ENCODE data around the gene CLDND2. TPM values are rescaled to one million over a fixed set of nuclear protein-coding genes. Genes with fewer than 3 reads are reported as not detected.
A peak's percentile ranks its signal among the peaks of the same experiment; 100 is the strongest.

The CLDND2 gene
- total RNA-seq, 4 donors from 2014 or later, result not detected

DNA sequence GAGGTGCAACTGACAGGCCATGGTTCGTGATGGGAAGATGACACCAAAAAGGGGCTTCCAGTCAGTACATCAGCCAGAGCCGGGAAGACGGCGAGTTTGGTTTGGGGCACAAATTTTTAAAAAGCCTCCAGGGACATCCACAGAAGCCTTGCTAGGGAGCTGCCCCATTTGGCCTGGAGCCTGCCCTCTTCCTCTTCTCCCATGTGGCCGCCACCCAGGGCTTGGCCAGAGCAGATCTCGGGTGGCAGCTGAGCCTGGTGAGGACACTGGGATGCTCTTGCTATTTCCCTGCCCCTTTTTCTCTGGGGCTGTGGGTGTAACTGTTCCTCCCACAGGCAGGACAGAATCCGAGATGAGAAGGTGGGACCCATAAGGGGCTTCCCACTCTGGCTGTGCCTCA is 10.9 kb downstream of the CLDND2 start:
- no peak for TF ChIP-seq EP300 (IDR thresholded peaks at IDR 0.05)
- TF ChIP-seq, protein P1, sequence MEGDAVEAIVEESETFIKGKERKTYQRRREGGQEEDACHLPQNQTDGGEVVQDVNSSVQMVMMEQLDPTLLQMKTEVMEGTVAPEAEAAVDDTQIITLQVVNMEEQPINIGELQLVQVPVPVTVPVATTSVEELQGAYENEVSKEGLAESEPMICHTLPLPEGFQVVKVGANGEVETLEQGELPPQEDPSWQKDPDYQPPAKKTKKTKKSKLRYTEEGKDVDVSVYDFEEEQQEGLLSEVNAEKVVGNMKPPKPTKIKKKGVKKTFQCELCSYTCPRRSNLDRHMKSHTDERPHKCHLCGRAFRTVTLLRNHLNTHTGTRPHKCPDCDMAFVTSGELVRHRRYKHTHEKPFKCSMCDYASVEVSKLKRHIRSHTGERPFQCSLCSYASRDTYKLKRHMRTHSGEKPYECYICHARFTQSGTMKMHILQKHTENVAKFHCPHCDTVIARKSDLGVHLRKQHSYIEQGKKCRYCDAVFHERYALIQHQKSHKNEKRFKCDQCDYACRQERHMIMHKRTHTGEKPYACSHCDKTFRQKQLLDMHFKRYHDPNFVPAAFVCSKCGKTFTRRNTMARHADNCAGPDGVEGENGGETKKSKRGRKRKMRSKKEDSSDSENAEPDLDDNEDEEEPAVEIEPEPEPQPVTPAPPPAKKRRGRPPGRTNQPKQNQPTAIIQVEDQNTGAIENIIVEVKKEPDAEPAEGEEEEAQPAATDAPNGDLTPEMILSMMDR (IDR thresholded peaks at IDR 0.05), result no peak
- TF ChIP-seq POLR2A (IDR thresholded peaks at IDR 0.05), result no peak
- peaks cover 0 to 1% (median 0%) of the 10 kb centered on the region in 3 donors for H3K36me3 ChIP-seq
- peaks cover 0 to 21% (median 6%) of the 10 kb centered on the region in 4 donors for H3K4me1 ChIP-seq
- no peaks in the 10 kb centered on the region for H3K9me3 ChIP-seq
- 76 to 84% methylated on average over 7 of the region's 7 CpGs for WGBS, 2 donors
- no peak for DNase-seq (ENCODE audit: low spot score in 2 of 2)
- no peak overlapping the region for H3K27ac ChIP-seq
- no peaks in the 10 kb centered on the region for H3K27me3 ChIP-seq
- no peak overlapping the region for H3K4me3 ChIP-seq

DNA sequence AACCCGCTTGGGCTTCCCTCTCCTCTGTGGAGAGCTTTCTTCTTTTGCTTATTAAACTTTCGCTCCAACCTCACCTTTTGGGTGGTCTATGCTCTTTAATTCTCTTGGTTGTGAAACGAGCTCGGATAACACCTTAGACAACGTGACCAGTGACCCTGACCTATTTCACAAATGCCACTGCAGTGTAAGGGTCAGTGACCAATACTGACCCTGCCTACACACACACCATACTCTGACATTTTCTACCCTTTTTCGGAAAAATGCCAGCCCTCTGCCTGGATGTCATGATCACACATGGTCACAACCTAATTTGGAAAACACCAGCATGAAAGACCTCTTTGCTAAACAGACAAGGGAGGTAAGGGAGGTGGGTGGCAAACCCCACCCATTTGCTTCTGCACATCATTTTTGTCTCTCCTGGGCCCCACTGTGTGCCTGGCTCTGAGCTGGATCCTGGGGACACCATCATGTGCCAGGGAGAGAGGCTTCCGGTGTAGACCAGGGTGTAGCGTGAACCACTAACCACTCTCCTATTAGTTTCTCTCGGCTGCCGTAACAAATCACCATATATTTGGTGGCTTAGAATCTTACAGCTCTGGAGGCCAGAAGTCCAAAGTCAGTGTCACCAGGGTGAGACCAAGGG is 12.5 kb downstream of the CLDND2 start:
- DNase-seq (ENCODE audit: low spot score in 2 of 2), result no peak
- Histone ChIP-seq H3K36me3 (peaks cover 2 to 16% (median 4%) of the 10 kb centered on the region in 3 donors), H3K4me3 (no peak overlapping the region), H3K4me1 (peaks cover 0 to 12% (median 6%) of the 10 kb centered on the region in 4 donors), H3K9me3 (no peaks in the 10 kb centered on the region), H3K27ac (no peak overlapping the region), H3K27me3 (no peaks in the 10 kb centered on the region)
- WGBS, 2 donors, result 93 to 95% methylated on average over 10 of the region's 10 CpGs
- TF ChIP-seq, protein P1 (IDR thresholded peaks at IDR 0.05), result no peak
- TF ChIP-seq EP300 (IDR thresholded peaks at IDR 0.05), result no peak
- TF ChIP-seq POLR2A (IDR thresholded peaks at IDR 0.05), result no peak

DNA sequence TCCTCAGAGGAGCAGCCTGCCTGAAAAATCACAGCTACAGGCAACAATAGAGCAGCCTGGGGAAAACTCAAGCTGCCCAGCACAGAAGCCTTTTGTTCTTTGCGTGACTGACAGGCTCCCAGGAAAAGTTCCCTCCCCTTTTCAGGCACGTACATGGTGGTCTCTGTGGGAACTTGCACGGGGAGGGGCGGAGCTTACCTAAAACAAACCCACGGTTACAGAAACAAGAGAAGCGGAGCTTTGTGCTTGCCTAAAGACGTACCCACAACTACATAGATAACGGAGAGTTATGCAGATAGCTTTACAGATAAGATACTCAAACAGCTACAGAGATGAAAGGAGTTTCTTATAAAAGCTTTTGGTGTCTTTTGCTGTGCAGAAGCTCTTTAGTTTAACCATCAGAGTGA is 14.1 kb downstream of the CLDND2 start:
- 18 to 27% methylated on average over 8 of the region's 8 CpGs for WGBS, 2 donors
- peak in 1 of 2 donors; percentile 20 for TF ChIP-seq POLR2A (IDR thresholded peaks at IDR 0.05)
- TF ChIP-seq EP300 (IDR thresholded peaks at IDR 0.05), result no peak
- TF ChIP-seq, protein P1 (IDR thresholded peaks at IDR 0.05), result no peak
- H3K27ac ChIP-seq, result peak overlapping the region; percentile 51 to 83 (median 68)

DNA sequence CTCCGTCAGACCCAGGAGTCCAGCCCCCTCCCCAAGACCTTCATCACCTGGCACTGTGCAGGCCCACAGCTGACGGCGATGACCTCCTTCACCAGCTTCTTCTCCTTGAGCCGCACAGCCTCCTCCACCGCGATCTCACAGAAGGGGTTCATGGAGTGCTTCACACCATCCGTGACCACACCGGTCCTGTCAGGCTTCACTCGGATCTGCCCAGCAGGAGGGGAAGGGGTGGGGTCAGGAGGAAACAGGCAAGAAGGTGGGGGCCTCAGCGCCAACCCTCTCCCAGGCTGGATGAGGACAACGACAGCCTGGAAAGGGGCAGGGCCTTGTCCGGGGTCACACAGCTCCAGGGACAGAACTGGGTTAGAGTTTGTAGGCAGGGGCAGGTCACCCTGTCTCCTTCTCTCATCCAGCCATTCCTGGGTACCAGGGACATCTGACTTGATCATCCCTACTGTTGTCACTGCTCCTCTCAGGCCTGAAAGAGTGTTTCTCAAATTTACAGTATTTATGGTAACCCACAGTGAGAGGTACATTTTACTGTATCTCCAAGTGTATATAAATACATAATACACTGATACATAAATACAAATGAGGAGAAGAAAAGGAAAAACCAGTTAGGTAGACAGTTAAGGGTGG is 14.6 kb downstream of the CLDND2 start:
- TF ChIP-seq POLR2A (IDR thresholded peaks at IDR 0.05) (no peak), EP300 (IDR thresholded peaks at IDR 0.05) (no peak)
- TF ChIP-seq, protein P1 (IDR thresholded peaks at IDR 0.05), result no peak
- WGBS, 2 donors, result 48 to 50% methylated on average over 12 of the region's 12 CpGs
- H3K4me3 ChIP-seq, result no peak overlapping the region
- no peaks in the 10 kb centered on the region for H3K27me3 ChIP-seq
- no peak for DNase-seq (ENCODE audit: low spot score in 2 of 2)
- H3K27ac ChIP-seq, result peak overlapping the region; percentile 51 to 83 (median 68)
- peaks cover 2 to 33% (median 4%) of the 10 kb centered on the region in 3 donors for H3K36me3 ChIP-seq
- peaks cover 0 to 12% (median 6%) of the 10 kb centered on the region in 4 donors for H3K4me1 ChIP-seq
- no peaks in the 10 kb centered on the region for H3K9me3 ChIP-seq

More for the DNA sequence above, 14.1 kb downstream of the CLDND2 start:
- H3K9me3 ChIP-seq, result no peaks in the 10 kb centered on the region
- DNase-seq (ENCODE audit: low spot score in 2 of 2), result no peak
- peaks cover 0 to 12% (median 6%) of the 10 kb centered on the region in 4 donors for H3K4me1 ChIP-seq
- H3K4me3 ChIP-seq, result no peak overlapping the region
- H3K27me3 ChIP-seq, result no peaks in the 10 kb centered on the region
- peaks cover 2 to 31% (median 4%) of the 10 kb centered on the region in 3 donors for H3K36me3 ChIP-seq

DNA sequence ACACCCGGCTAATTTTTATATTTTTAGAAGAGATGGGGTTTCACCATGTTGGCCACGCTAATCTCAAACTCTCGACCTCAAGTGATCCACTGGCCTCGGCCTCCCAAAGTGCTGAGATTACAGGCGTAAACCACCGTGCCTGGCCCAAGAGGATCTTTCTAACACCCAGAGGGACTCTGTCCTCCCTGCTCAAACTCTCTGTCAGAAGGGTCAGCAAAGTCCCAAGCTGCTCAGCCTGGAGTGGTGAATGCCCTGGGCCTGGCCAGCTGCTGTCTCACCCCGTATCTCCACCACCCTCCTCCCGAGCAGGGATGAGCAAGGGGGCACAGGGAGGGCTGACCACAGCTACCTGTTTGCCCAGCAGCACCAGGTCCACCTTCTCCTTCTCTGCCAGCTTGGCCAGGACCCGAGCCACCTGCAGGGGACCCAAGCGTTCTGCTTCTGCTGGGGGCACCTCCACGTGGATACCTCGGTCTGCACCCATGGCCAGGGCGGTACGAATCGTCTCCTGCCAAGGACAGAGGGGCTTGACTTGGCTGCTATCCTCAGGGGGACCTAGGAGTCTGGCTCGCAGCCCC is 15.9 kb downstream of the CLDND2 start:
- WGBS, 2 donors, result 94 to 95% methylated on average over 9 to 16 of the region's 16 CpGs
- DNase-seq (ENCODE audit: low spot score in 2 of 2), result no peak
- H3K9me3 ChIP-seq, result no peaks in the 10 kb centered on the region
- no peak overlapping the region for H3K4me3 ChIP-seq
- H3K36me3 ChIP-seq, result peaks cover 2 to 38% (median 4%) of the 10 kb centered on the region in 3 donors
- TF ChIP-seq, protein P1 (IDR thresholded peaks at IDR 0.05), result no peak
- TF ChIP-seq EP300 (IDR thresholded peaks at IDR 0.05) (no peak), POLR2A (IDR thresholded peaks at IDR 0.05) (no peak)
- H3K27ac ChIP-seq, result no peak overlapping the region
- H3K27me3 ChIP-seq, result no peaks in the 10 kb centered on the region
- H3K4me1 ChIP-seq, result peaks cover 0 to 12% (median 6%) of the 10 kb centered on the region in 4 donors

All from tibial nerve (tissue), 4 donors.